CD4-positive, alpha-beta T cell treated with Interleukin-15 for 4 hours (primary cell): ENCODE data around the gene NEUROD1.

Experiments used
- DNase-seq: peaks from one replicate; pipeline ENCODE4 v3.0.0-alpha.2; 2020; ENCODE audit warnings: low spot score

NEUROD1 gene

DNA sequence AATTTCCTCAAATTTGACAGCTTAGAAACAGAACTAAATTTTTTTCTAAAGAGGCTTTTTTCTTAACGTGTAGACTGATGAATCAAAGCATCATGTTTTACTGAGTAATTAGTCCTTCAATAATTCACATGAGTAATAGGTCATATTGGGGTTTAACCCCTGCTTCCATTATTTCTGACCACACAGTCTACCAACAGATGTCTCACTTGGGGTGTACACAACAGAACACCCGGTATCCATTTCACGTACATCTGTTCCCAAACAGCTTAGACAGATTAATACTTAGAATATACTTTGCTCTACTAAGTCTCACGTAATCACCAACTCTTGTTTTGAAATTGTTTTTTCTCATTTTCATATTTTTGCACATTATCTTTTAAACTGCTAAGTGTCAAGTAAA is 38.2 kb downstream of the NEUROD1 start:
- DNase-seq: no peak

DNA sequence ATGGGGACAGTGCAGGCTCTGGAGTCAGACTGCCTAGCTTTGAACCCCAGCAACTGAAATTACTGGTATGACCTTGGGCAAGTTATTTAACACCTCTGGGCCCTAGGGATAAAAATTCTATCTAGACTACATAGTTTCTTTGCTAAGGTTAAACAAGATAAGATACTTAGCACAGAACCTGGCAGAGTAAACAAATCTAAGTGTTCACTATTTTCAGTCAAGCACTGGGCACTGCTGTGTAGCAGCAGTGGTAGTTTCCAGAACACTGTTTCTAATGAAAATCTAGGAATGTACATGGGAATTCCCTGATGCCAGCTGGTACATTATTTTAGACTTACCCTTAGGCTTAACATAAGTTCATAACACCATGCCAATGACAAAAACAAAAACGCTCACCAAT is 40.6 kb downstream of the NEUROD1 start:
- no peak for DNase-seq

DNA sequence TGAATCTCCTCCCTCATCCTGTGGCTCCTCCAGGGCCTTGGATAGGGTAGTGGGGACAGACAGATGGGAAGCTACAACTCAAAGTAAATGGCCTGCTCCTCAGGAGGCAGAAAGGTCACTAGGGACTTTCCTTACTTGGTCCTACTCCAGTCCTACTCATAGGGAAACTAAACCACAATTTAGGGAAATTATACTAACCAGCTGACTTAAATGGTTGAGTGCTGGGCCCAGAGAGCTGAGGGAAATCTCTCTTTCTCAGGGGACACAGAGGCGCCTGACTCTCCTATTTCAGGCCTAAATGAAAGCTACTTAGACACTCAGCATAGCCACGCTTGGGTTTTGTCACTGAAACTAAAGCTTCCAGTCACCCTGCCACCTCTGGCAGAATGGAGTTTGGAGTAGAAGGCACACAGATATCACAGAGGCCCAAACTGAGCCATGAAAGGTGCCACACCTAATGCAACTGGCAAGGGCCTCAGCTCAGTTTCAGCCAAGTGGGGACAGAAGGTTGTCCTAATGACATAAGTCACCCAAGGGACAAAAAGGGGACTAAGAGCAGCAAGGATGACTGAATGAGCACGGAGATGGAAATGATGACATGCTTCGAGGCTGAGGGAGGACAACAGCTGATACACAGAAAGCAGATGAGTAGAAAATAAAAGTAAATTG is 47.5 kb downstream of the NEUROD1 start:
- no peak for DNase-seq

DNA sequence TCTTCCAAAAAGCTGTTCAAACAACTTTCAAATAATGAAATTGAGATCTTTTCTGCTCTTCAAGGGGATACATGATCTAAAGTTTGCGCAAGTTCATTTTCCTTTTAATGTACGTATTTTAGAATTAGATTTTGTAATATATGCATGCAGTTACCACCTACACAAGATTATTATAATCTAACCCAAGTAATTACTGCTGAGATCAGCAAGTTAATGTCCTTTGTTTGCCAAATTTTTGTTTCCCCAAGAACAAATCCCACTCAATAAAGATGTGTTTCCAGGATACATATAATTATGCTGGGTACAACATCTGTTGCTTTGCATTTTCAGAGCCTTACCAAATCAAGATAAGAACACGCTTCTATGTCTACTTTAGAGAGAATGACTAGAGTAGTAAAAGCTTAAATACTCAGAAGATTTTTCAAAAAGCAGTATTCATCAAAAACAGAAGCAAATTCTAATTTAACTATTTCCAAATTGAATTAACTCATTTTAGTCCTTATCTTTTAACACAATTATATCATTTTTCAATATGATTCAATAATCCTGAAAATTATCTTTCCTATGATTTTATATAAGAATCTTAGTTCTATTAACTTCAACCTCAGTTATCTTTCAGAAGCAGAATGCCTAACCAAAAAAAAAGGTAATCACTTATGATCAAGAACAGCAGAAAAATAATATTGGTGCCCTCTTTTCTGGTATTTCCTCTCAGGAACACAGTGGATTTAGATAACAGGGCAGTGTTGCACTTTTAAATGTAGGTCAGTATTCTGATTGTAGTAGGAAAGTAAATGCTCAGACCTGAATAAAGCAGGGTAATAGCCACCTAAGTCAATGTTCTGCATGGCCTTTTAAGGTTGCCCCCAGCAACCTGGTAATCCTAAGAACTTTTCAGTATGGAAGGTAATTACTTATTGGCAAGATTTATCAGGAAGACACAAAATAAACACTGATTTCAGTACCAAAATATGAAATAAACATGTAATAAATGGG is 51.4 kb downstream of the NEUROD1 start:
- no peak for DNase-seq

DNA sequence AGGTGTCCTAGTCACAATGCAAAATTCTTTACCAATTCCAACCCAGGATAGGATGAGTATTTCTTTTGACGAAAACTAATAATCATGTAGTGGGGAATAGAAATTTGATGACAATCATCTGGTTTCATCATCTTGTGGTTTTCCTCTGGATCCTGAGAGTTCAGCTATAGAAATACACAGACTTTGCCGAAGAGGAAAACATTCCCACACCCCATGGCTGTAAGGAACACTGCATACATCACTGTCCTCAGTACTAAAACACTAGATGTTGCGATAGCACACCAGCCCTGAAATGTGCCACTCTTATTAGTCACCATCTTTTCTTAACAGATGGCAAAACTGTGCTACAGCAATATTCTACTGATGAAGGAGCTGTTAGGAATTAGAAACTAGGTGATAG is 52.8 kb downstream of the NEUROD1 start:
- no peak for DNase-seq

DNA sequence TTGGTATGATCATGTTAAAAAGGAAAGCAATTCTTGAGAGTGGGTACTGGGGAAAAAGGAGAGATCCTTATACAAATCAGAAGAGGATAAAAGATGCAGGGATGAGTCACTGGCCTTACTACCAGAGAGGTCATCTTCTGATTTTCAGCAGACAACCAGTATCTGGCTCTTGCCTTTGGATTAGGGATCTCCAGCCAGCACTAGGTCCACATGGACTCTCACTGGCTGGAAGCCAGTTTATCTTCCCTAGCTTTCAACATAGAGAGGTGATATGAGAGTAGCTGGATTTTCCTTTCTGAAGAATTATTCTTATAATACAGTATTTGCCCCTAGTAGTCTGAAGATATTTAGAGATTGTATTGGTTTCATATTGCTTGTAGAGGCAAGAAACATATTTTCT is 53.6 kb downstream of the NEUROD1 start:
- DNase-seq: no peak
